Endothelial cell of umbilical vein (primary cell): ENCODE results near the gene GOLGA6A. TPM values are rescaled to one million over a fixed set of nuclear protein-coding genes. Genes with fewer than 3 reads are reported as not detected.
A peak's percentile ranks its signal among the peaks of the same experiment; 100 is the strongest.

Experiments used
- BruUV-seq: library from RNA; stranded (reverse); fragments of 400-500 nt; replicated peaks from 2 replicates; lab custom pipeline; 2021; lab: Mats Ljungman, UMichigan
- CTCF ChIA-PET: fragments of 300-600, 350-600 bp; sonication (Branson Sonifier 250); formaldehyde crosslinking; loops from one replicate; lab custom pipeline; 2021; ENCODE audit warnings: antibody characterized with exemption, inconsistent platforms; lab: Charles Lee
- POLR2A ChIA-PET: fragments of 300-600, 350-600 bp; sonication (Branson Sonifier 250); formaldehyde crosslinking; loops from one replicate; lab custom pipeline; 2021; ENCODE audit warnings: antibody characterized with exemption, inconsistent platforms; lab: Charles Lee
- DNase-seq: peaks from one replicate; pipeline ENCODE4 v3.0.0-alpha.2; 2011; ENCODE audit warnings: low read depth, low spot score
- FAIRE-seq: peaks from 2 replicates; lab custom pipeline; 2011; peaks lifted over from hg19 to GRCh38; lab: Jason Lieb, UNC
- H2AFZ ChIP-seq: 2 replicates; pipeline ENCODE4 v1.6.0; 2012; ENCODE audit warnings: low read depth, low read length, control low read depth, inconsistent platforms
- H3K27ac ChIP-seq: 2 replicates; pipeline ENCODE4 v1.5.1; 2011; ENCODE audit warnings: low read depth, mild to moderate bottlenecking, control low read depth, low read length, moderate library complexity; ENCODE audit not compliant: insufficient read depth
- H3K27me3 ChIP-seq, 2 experiments: 2 replicates each; pipeline versions ENCODE4 v1.6.0 to v1.6.1; 2011; ENCODE audit warnings: low read length in 2 of 2, mixed read lengths in 1 of 2; ENCODE audit not compliant: control insufficient read depth in 2 of 2, insufficient read depth in 2 of 2
- H3K36me3 ChIP-seq, 2 experiments: 2 replicates in 1 of 2; 3 replicates in 1 of 2; pipeline ENCODE4 v1.5.1; 2011; ENCODE audit warnings: low read length in 2 of 2, mild to moderate bottlenecking in 1 of 2, moderate library complexity in 1 of 2; ENCODE audit not compliant: control insufficient read depth in 2 of 2, insufficient read depth in 2 of 2; ENCODE audit errors: extremely low read depth in 1 of 2
- H3K4me1 ChIP-seq: 3 replicates; pipeline ENCODE4 v1.5.1; 2011; ENCODE audit warnings: mild to moderate bottlenecking, low read length; ENCODE audit not compliant: control insufficient read depth, insufficient read depth; ENCODE audit errors: extremely low read depth
- H3K4me2 ChIP-seq: 2 replicates; pipeline ENCODE4 v1.6.1; 2011; ENCODE audit warnings: low read length, control low read depth, mixed read lengths; ENCODE audit not compliant: insufficient read depth
- H3K4me3 ChIP-seq, 3 experiments: fragments of 200-600 bp in 1 of 3; sonication (generic), shearing (Covaris generic) in 1 of 3; replicated peaks in 1 of 3; 2 replicates each; pipeline ENCODE4 v1.5.1; 2011 to 2016; ENCODE audit warnings: control low read depth in 3 of 3, low read length in 3 of 3, mild to moderate bottlenecking in 2 of 3, inconsistent platforms in 1 of 3, low read depth in 1 of 3, moderate library complexity in 1 of 3; ENCODE audit not compliant: insufficient read depth in 1 of 3
- H3K79me2 ChIP-seq: 2 replicates; pipeline ENCODE4 v1.6.0; 2012; ENCODE audit warnings: low read length, inconsistent platforms; ENCODE audit not compliant: control insufficient read depth, insufficient read depth
- H3K9ac ChIP-seq: replicated peaks from 2 replicates; pipeline ENCODE3; 2011; ENCODE audit warnings: low read length, control low read depth; ENCODE audit not compliant: insufficient read depth; ENCODE audit errors: extremely low read depth
- H3K9me1 ChIP-seq: replicated peaks from 3 replicates; pipeline ENCODE4 v1.6.0; 2011; ENCODE audit warnings: mild to moderate bottlenecking, low read length; ENCODE audit not compliant: control insufficient read depth, insufficient read depth; ENCODE audit errors: extremely low read depth
- H3K9me3 ChIP-seq: replicated peaks from 2 replicates; pipeline ENCODE4 v1.5.1; 2012; ENCODE audit warnings: low read length, inconsistent platforms; ENCODE audit not compliant: control insufficient read depth, insufficient read depth
- H4K20me1 ChIP-seq: replicated peaks from 2 replicates; pipeline ENCODE3; 2011; ENCODE audit warnings: mild to moderate bottlenecking, low read length; ENCODE audit not compliant: control insufficient read depth, insufficient read depth; ENCODE audit errors: extremely low read depth
- EZH2 ChIP-seq: IDR thresholded peaks from 2 replicates; pipeline ENCODE4 v1.6.1; 2012; ENCODE audit warnings: borderline replicate concordance, low read depth, mild to moderate bottlenecking, moderate library complexity, low read length, inconsistent platforms; ENCODE audit not compliant: severe bottlenecking
- FOS ChIP-seq: IDR thresholded peaks from 2 replicates; pipeline ENCODE4 v1.6.1; 2011; ENCODE audit warnings: mild to moderate bottlenecking, low read length, moderate library complexity, borderline replicate concordance; ENCODE audit not compliant: insufficient read depth
- GATA2 ChIP-seq: IDR thresholded peaks from 2 replicates; pipeline ENCODE4 v1.7.0; 2011; ENCODE audit warnings: low read depth, mild to moderate bottlenecking, moderate library complexity, mixed read lengths, low read length; ENCODE audit not compliant: insufficient read length, insufficient read depth
- dilution Hi-C: fragments of 300-500 bp; cut with MboI; formaldehyde crosslinking; loops from one replicate; pipeline ENCODE4 v1.15.0; 2019; ENCODE audit warnings: low sequenced_read_pairs; ENCODE audit not compliant: extremely low pct_ligation_motif_present
- intact Hi-C: fragments of 100-400 bp; cut with micrococcal nuclease; formaldehyde crosslinking; loops from one replicate; pipeline ENCODE4 v1.10.0; 2022
- polyA plus RNA-seq, 4 experiments: library from polyadenylated mRNA; depleted of rRNA in 3 of 4; stranded (reverse) in 3 of 4; unstranded in 1 of 4; fragments of >200 nt; gene quantifications; 2 replicates each; pipeline versions ENCODE4 v1.2.1 to v1.2.3, GENCODE V29; 2011 to 2012; ENCODE audit warnings: missing spikeins in 1 of 4
- total RNA-seq: library from RNA; stranded (reverse); gene quantifications from 2 replicates; pipeline ENCODE4 v1.2.3, GENCODE V29; 2021

Gene GOLGA6A
- total and polyA plus RNA-seq, 2 donors (not counting 3 experiments of a cell fraction or from before 2014, with no cell fraction given): not detected

GRCh38 chr15:74130155-74130848, 48.0 kb upstream of the GOLGA6A start, which contains the start of gene ISLR2:
Gene ISLR2 (plus strand): TSS chr15:74130586. CDS start chr15:74132755, 2,169 bp downstream.
- Histone ChIP-seq H3K4me3 (no peak within 1 kb of the TSS), H3K4me1 (peaks cover 4% of the 10 kb centered on the region), H3K36me3 (no peaks in the 10 kb centered on the region), H3K79me2 (no peaks in the 10 kb centered on the region), H3K9me3 (no peaks in the 10 kb centered on the region), H3K9ac (no peak within 1 kb of the TSS), H3K27ac (no peak within 1 kb of the TSS), H3K4me2 (no peak within 1 kb of the TSS), H2AFZ (no peak within 1 kb of the TSS), H3K27me3 (peaks cover 72 to 88% of the 10 kb centered on the region in 2 experiments), H4K20me1 (no peaks in the 10 kb centered on the region), H3K9me1 (no peaks in the 10 kb centered on the region)
- no peak for FAIRE-seq
- DNase-seq: no peak
- intact Hi-C loops: loop anchor here (5.0 kb wide), 2 partner anchors 158 to 178 kb away; no protein-coding TSS in a partner anchor
- POLR2A ChIA-PET: interaction anchor here (0.6 kb wide), 1 partner anchor 168 kb away, joined by 8 read pairs; no protein-coding TSS in a partner anchor
- dilution Hi-C loops: no loop called here
- CTCF ChIA-PET: interaction anchor here (0.8 to 3.7 kb wide), 3 partner anchors 157 to 190 kb away, joined by 3 to 115 read pairs (median 46); no protein-coding TSS in a partner anchor
- BruUV-seq: no TSS peak
- TF ChIP-seq GATA2 (no peak), EZH2 (peak; percentile 17)

GRCh38 chr15:74129586-74130154, 47.3 kb upstream of the GOLGA6A start:
- dilution Hi-C loops: no loop called here
- no peak overlapping the region for H3K9ac ChIP-seq
- CTCF ChIA-PET: interaction anchor here (0.7 to 3.7 kb wide), 6 partner anchors 157 to 196 kb away, joined by 3 to 115 read pairs (median 23); no protein-coding TSS in a partner anchor
- no peaks in the 10 kb centered on the region for H4K20me1 ChIP-seq
- BruUV-seq: no TSS peak
- DNase-seq (no peak), FAIRE-seq (no peak)
- H3K4me3 ChIP-seq: no peak overlapping the region
- H3K27me3 ChIP-seq: peaks cover 69 to 82% of the 10 kb centered on the region in 2 experiments
- no peaks in the 10 kb centered on the region for H3K9me1 ChIP-seq
- no peak overlapping the region for H2AFZ ChIP-seq
- no peak overlapping the region for H3K27ac ChIP-seq
- POLR2A ChIA-PET: interaction anchor here (0.6 kb wide), 1 partner anchor 169 kb away, joined by 8 read pairs; no protein-coding TSS in a partner anchor
- intact Hi-C loops: loop anchor here (5.0 kb wide), 2 partner anchors 157 to 177 kb away; no protein-coding TSS in a partner anchor
- H3K4me1 ChIP-seq: peaks cover 4% of the 10 kb centered on the region
- H3K36me3 ChIP-seq: no peaks in the 10 kb centered on the region
- no peaks in the 10 kb centered on the region for H3K79me2 ChIP-seq
- H3K9me3 ChIP-seq: no peaks in the 10 kb centered on the region
- no peak overlapping the region for H3K4me2 ChIP-seq
- TF ChIP-seq EZH2 (peak; percentile 98), FOS (no peak)
